NCI-H82 treated with DMSO at 0.1 percent for 48 hours (cell line): Measurements from ENCODE around the gene ROBO2.

Source experiments
- DNase-seq: peaks from one replicate; lab custom pipeline; 2025; ENCODE audit not compliant: unreplicated experiment; lab: John Stamatoyannopoulos, UW

Gene ROBO2

GRCh38 chr3:77626157-77626556, 586.3 kb downstream of the ROBO2 start:
- DNase-seq = no peak

DNA sequence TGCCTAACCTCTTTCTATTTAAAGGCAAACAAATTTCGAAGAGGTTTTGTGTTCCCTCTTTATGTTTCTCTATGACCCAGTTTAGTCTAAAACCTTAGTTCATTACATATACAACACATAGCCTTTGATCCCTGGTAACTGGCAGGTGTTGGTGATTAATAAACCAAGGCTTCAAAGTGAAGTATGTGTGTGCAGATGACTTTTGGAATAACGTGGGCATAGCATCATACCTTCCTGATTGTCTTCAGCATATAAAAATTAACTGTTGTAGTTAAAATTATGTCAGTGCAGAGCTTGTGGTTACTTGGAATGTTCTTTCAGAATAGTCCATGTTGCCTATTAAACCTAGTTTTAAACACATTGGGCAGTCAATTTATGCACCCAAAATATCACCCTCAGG, 608.3 kb downstream of the ROBO2 start:
- no peak for DNase-seq

DNA sequence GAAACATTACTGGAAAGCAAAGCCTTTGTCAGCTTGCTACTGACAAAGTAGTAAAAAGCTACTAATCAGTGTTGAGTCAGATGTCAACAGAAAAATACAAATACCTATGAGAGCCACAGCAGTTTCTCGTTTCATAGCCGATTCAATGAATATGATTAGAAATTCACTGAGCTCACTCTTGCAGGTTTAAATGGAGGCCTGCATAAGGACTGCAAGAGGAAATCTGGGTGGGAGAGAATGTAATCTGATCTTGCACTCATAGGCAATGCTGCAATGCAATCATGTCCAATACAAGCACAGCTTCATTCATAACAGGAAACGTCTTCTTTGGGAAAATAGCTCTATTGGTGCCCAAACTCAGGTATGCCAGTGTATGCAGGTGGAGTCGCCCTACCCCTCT, 608.8 kb downstream of the ROBO2 start:
- no peak for DNase-seq

DNA sequence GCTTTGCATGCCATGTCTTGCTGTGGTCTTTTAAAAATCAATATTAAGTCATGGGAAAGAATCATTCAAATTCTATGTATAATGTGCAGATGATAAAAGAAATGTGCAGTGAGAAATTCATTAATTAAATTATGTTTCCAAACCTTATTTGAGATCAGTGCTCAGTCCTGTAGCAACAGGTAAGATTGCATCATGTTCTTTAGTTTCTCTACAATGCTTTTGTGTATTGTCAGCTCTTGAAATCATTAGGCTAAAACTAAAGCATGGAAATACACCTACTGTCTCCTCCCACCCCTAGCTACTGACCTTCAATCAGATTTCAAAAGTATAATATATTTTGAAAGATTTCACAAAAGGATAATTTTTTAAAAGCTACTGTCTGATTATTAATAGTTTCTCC, 612.7 kb downstream of the ROBO2 start:
- no peak for DNase-seq

DNA sequence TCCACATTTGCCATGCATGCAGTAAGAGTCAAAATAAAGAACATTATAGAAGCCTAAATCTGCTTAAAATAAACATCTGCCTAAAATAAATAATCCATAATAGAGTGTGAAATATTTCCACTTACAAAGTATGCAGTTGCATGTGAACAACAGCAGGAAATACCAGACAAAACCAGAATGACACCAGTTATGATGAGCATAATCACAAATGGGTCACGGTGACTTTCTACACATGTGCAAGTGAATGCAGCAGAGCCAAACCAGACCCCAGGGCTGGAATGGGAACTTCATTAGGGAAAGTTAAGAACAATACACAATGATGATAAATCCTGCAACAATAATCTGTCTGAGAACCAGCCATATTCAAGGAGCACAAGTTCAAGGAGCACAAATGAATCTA, 615.5 kb downstream of the ROBO2 start:
- no peak for DNase-seq

- DNase-seq = no peak
These were observed 620.8 kb downstream of the ROBO2 start for GRCh38 chr3:77660718-77661117.

GRCh38 chr3:77667901-77668300, 628.0 kb downstream of the ROBO2 start:
- no peak for DNase-seq

DNA sequence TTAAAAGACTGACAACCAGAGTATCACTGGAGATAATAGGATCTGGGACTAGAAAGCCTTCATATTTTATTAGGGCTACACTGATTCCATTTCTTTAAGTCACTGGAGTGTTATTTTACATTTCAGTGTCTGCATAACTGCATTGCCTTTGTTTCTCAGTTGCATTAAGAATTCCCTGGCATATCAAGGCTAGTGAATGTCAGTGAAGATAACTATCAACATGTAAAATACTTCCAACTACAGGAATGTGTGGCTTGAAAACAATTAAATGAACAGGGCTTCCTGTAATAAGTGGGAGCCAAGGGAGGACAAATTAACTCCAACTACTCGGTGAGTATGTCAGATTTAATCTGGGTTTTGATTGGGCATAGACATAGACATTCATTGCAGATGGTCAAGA, 628.5 kb downstream of the ROBO2 start:
- no peak for DNase-seq

DNA sequence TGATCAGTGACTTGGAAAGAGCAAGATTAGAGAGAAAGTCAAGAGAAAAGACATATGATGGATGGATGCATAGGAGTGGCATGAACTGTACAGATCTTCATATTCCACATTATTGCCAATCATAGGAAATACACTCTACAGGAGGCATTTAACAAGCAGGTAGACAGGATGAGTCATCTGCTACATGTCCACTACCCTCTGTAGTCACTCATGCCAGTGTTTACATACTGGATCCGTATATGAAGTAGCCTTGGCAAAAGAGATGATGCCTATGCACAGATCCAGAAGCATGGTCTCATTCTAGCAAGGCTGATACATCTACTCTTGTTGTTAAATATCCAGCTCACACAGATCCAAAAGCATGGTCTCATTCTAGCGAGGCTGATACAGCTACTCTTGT, 632.1 kb downstream of the ROBO2 start:
- DNase-seq = no peak

GRCh38 chr3:77682162-77682561, 642.3 kb downstream of the ROBO2 start:
- DNase-seq = no peak

GRCh38 chr3:77684115-77684514, 644.2 kb downstream of the ROBO2 start:
- no peak for DNase-seq

DNA sequence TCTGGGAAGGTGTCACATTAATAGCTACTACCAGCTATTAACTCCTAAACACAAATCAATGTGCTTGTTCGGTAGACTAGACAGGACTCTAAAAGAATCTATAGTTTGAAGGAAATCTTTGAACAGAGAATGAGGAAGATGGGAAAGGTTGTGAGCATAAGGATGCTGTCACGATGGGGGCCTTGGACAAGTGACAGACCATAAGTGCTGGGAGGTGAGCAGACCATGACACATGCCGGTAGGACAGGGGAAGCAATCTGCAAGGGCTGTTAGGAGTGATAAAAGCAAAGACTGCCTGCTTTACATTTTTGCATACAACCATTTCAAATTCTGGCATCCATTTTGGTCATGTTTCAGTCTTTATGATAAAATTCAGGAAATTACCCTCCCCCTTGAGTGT, 645.8 kb downstream of the ROBO2 start:
- no peak for DNase-seq

DNA sequence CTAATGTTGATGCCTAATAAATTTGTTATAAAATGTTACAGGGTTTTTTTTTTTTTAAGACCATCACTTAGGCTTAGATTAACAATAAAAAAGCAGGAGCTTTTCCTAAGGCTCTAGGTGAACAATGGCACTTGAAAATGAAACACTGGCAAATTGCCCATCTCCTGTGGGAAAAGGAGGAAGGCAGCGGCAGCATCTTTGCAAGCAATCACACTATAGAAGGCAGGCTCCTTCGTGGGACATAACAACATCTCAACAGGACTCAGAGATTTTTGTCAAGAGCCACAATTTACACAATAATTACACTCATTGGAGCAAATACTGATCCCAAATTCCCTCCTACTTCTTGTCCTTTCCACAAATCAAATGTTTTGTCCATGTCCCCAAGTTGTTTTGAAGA, 646.7 kb downstream of the ROBO2 start:
- DNase-seq = no peak

DNA sequence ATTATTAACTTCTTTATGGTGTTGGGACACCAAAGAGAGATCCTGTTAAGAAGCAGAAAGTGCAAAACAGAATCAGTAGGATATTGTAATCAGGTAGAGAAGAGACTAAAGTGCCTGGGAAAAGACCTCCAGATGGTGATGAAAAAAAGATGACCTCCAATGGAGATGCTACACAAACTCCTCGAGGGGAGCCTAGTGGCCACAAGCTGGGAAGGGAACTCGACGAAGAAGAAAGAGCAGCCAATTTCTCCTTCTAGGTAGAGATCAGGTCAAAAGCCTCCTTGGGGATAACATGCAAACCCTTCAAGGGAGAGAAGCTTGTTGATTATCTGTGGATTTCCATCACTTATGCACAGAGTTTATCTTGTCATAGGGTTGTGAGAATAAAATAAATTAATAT, 647.6 kb downstream of the ROBO2 start:
- no peak for DNase-seq

GRCh38 chr3:77690284-77690845, 650.5 kb downstream of the ROBO2 start:
- no peak for DNase-seq

- DNase-seq = no peak
These were observed 653.2 kb downstream of the ROBO2 start for GRCh38 chr3:77693147-77693546.

GRCh38 chr3:77699125-77699691, 659.3 kb downstream of the ROBO2 start:
- DNase-seq = no peak
